GM18520 (cell line): Measurements from ENCODE around the gene RPH3AL.
"Not testable (repeated sequence)": the region's sequence is repeated elsewhere in the genome, so short reads cannot be mapped to it uniquely, and the experiment has no call there.

Source experiments
- ATAC-seq: cut with Tn5 transposase; IDR thresholded peaks from one replicate; pipeline ENCODE4 v1.9.1; 2021; ENCODE audit not compliant: unreplicated experiment

Gene RPH3AL

DNA sequence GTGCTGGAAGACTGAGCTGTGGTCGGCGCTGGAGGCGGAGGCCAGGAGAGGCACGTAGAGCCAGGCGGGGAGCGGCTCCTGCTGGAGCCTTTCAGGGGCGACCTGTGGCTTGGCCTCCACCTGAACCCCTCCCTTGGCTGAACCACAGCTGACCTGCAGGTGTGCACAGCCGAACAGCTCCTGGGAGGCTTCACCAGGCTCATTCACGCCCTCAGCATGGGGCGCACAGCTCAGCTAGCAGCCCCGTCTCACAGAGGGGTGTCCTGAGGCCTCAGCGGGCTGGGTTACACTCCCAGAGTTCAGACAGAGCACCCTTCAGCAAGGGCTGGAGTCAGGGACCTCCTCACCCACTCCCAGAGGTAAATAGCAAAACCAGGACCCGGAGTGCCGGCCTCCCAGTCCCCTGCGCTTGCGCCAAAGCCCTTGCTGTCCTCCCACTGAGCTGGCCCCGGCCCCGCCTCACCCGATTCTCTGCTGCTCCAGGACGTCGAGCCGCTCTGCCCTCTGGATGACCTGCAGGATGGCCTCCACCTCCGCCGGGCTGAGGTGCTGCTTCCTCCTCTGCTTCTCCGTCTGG, 31.7 kb downstream of the RPH3AL start:
- no peak for ATAC-seq

DNA sequence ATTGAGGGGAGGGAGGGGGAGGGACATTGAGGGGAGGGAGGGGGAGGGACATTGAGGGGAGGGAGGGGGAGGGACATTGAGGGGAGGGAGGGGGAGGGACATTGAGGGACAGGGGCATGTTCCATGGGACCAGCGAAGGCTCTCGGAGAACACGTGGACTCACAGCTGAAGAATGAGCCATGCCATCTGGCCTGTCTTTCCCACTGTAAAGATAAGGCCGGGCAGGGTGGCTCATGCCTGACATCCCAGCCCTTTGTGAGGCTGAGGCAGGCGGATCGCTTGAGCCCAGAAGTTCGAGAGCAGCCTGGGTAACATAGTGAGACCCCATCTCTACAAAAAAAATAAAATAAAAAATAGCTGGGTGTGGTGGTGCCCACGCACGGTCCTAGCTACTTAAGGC, 32.5 kb downstream of the RPH3AL start:
- ATAC-seq, result no peak

DNA sequence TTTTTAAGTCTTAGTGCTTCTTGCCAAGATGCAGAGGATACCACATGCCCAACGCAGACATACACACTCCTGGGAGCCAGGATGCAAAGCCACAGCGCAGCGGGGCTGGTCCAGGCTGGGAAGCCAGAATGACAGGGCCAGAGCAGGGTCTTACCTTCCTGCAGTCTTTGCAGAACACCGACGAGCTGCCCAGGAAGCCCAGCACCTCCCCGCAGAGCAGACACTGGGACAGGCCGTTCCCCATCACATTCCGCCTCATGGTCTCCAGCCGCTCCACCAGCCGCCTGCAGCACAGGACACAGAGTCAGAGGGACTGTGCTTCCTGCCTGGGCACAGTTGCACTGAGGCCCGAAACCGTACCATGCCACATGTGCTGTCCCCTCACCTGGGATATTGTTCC, 33.3 kb downstream of the RPH3AL start:
- no peak for ATAC-seq

DNA sequence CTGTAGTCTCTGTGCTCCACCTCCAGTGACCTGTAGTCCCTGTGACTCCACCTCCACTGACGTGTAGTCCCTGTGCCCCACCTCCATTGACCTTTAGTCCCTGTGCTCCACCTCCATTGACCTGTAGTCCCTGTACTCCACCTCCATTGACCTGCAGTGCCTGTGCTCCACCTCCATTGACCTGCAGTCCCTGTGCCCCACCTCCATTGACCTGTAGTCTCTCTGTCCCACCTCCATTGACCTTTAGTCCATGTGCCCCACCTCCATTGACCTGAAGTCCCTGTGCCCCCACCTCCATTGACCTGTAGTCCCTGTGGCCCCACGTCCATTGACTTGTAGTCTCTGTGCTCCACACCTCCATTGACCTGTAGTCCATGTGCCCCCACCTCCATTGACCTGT, 35.5 kb downstream of the RPH3AL start:
- not testable (repeated sequence) for ATAC-seq

DNA sequence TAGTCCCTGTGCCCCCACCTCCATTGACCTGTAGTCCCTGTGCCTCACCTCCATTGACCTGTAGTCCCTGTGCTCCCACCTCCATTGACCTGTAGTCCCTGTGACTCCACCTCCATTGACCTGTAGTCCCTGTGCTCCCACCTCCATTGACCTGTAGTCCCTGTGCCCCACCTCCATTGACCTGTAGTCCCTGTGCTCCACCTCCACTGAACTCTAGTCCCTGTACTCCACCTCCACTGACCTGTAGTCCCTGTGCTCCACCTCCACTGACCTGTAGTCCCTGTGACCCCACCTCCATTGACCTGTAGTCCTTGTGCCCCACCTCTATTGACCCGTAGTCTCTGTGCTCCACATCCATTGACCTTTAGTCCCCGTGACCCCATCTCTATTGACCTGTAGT, 37.2 kb downstream of the RPH3AL start:
- not testable (repeated sequence) for ATAC-seq

DNA sequence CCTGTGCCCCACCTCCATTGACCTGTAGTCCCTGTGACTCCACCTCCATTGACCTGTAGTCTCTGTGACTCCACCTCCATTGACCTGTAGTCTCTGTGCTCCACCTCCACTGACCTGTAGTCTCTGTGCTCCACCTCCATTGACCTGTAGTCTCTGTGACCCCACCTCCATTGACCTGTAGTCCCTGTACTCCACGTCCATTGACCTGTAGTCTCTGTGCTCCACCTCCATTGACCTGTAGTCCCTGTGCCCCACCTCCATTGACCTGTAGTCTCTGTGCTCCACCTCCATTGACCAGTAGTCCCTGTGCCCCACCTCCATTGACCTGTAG, 38.0 kb downstream of the RPH3AL start:
- not testable (repeated sequence) for ATAC-seq

DNA sequence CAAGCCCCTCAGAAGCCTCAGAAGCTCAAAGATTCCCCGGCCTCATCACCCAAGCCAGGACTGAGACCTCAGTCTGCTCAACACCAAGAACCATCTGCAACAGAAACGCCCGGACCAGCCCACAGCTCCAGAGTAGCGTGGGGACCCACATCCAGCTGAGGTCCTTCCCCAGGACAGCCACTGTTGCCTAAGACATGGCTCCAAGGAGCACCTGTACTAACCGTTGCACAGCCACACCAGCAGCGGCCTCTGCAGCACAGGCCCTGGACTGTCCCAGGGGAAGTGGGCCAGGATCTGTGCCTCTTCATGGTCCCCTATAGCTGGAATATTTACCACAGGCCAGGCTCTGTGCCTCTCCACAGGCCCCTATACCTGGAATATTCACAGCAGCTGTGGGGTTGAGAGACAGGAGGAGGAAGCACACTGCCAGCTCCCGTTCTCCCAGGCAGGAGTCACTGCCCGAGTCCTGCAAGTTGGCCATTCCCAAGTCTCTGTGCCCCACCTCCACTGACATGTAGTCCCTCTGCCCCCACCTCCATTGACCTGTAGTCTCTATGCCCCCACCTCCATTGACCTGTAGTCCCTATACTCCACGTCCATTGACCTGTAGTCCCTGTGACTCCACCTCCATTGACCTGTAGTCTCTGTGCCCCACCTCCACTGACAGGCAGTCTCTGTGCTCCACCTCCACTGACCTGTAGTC, 38.5 kb downstream of the RPH3AL start:
- ATAC-seq, result no peak

DNA sequence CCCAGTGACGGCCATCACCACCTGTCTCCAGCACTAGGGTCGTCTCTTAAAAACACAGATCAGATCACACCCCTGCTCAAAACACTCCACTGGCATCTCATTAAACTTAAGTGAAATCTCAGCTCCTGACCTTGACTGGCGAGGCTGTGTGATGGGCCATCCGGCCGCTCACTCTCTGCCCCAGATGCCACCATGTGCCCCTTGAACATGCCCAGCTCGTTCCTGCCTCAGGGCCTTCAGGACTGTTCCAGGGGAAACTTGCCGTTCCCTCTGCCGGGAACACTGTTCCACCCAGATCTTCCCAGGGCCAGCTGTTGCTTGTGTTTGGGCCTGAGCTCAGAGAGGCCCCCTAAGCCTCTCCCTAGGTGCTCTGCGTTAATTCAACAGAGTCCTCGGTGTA, 39.4 kb downstream of the RPH3AL start:
- ATAC-seq, result no peak

DNA sequence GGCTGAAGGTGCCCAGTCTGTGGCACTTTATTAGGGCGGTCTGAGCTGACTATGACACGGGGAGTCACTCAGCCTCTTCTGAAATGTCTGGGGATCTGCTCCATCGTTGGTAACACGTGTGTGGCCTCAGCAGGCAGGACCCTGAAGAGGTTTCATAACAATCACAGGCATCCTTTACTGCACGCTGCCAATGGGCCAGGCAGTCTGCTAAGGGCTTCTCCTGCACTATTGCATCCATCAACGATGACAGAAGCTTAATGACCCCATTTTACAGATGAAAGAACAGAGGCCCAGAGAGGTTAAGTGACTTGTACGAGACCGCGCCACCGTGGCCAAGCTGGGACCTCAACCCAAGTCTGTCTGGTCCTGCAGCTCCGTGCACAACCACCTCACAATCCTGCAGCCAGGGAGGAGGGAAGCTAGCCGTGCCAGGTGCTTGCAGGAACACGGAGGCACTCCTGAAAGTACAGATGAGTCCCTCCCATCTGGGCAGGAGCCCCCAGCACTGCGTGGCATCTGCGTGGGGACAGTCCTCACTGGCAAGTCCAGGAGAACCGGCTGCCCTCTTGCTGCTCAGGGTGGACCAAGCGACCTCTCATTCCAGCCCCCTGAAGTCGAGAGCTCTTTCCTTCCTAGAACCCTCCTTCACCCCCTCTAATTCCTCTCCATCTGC, 40.0 kb downstream of the RPH3AL start:
- no peak for ATAC-seq

DNA sequence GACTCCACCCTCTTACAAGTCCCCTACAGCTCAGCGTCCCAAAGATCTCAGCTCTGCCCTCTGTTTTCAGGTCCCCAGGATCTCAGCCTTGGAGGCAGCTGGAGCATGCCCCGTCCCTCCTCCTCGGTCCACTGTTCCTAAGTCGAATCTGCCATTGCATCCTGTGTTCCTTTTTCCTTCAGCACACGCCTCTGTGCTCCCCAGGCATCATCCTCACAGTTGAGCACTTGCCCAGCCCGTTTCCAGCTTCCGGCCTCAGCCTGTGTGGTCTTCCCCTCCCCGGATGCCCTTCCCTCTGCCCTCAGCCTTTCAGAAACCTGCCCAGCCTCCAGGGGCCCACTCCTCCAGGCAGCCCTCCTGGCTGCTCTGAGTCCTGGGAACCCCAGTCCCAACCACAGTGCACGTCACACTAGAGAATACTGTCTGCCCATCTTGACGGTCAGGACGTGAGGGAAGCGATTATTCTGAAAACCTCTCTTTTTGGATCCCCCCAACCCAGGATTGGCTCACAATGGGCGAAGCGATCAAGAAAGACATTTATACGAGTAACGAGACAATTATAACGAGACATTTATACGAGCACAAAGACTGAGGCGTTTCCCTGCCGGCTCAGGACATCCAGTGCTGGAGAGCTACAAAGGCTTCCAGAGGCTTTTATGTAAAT, 41.4 kb downstream of the RPH3AL start:
- ATAC-seq, result no peak

DNA sequence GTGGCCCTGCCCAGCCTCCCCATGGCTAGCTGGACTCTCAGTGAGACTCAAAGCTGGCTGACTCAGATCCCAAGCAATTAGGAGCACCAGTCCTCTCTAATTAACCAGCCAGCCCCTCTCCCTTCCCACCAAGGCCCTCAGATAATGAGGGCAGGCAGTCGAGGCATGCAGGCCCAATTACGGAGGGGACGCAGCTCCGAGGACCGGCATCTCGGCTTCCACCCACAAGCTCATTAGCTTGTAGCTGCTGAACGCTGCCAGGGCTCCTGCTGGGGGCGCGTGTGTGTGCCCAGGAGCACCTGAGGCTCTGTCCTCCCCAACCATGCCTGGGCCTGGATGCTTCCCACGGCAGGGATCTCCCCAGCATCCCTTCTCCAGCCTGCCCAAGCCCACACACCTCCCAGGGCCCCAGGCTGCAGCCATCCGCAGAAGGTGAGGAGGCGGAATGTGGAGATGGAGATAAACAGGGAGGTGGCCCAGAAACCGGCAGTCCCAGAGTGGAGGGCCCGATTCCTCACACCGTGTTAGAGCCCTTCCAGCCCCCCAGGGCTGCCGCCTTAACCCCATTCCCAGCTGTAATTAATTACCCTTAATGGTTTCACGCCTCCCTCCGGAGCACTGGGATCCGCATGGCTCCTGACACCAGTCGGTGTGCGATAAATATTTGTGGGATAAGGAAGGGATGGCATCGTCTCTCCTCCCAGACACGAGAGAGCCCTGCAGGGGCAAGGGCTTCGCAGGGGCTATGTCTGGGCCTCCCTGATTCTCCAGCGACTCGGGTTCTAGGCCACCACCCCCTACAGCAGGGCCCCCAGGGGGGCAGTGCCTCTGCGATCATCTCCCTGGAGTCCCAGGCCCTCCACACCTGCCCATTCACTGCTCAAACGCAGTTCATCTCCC, 42.2 kb downstream of the RPH3AL start:
- ATAC-seq, result no peak

DNA sequence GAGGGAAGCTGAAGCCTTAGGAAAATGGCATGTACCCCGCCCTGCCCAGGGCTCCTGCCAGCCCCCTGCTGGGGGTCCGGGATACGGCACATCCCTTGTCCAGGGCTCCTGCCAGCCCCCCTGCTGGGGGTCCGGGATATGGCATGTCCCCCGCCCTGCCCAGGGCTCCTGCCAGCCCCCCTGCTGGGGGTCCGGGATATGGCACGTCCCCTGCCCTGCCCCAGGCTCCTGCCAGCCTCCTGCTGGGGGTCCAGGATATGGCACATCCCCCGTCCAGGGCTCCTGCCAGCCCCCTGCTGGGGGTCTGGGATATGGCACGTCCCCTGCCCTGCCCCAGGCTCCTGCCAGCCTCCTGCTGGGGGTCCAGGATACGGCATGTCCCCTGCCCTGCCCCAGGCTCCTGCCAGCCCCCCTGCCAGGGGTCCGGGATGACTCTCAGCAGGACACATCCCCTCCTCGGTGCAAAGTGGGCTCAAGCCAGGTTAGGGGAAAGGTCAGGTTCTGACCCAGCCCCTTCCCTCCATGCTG, 43.2 kb downstream of the RPH3AL start:
- ATAC-seq, result no peak

DNA sequence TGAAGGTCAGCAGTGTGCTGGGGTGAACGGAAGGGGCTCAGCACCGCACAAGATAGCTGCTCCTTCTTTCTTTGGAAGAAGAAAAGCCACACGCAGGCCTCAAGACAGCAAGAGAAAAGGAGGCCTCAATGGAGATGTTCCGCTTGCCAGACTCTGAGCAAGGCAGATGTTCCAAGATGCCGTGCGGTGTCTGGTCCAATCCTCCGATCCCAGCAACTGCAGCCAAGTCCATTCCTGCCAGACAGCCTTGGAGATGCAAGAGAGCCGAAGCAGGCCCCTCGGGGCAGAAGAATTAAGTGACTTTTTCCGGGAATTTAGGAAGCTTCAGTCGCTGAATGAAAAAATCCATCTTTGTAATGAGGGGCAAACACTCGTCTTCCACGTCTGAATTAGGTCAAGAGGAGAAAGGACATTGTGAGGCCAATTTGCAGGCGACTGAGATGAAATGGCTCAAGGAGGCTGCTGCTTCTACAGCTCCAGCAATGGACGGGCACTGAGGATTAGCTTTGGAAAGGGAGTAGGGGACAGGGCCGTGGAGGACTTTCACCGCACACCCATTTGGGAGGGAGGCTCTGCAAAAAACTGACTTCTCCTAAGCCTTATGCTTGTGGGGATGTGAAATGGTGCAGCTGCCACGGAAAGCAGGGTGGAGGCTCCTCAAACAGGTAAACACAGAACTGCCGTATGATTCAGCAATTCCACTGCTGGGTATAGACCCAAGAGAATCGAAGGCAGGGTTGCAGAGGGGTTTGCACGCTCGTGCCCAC, 44.7 kb downstream of the RPH3AL start:
- no peak for ATAC-seq

DNA sequence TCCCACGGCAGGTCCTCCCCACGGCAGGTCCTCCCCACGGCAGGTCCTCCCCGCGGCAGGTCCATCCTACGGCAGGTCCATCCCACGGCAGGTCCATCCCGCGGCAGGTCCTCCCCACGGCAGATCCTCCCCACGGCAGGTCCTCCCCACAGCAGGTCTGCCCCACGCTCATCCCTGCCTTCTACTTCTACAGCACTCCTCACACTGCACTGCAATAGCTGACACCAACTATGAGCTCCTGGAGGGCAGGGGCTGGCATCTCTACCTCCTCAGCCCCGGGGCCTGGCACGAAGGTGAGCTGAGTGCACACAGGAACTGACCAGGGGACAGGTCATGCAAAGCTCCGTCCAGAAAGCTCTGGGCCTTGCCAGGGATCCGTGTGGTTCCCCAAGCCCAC, 45.3 kb downstream of the RPH3AL start:
- ATAC-seq, result no peak

DNA sequence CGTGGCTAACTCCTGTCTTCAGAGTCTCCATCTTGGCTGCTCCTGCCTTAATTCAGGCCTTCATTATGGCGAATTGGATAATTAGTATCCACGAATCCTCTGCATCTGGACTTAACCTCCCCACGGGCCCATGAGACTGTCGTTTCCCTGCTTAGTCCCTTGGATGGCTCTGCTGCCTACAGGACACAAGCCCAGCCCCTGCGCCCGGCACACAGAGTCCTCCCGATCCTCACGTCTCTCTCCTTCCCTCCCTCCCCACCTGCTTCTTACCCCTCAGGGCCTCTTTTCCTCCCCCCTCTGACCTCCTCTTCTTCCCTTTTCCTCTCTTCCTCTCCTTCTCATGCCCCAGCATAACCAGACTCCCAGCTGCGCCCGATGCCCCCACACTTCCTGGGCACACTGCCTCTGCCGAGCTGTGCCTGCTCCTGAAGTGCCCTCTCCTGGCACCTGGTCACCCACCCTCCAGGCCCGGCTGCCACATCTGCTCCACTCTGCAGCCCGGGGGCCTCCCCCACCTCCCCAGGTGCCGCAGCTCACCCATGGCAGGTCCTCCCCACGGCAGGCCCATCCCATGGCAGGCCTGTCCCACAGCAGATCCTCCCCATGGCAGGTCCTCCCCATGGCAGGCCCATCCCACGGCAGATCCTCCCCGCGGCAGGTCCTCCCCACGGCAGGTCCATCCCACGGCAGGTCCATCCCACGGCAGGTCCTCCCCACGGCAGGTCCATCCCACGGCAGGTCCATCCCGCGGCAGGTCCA, 45.9 kb downstream of the RPH3AL start:
- ATAC-seq, result no peak

DNA sequence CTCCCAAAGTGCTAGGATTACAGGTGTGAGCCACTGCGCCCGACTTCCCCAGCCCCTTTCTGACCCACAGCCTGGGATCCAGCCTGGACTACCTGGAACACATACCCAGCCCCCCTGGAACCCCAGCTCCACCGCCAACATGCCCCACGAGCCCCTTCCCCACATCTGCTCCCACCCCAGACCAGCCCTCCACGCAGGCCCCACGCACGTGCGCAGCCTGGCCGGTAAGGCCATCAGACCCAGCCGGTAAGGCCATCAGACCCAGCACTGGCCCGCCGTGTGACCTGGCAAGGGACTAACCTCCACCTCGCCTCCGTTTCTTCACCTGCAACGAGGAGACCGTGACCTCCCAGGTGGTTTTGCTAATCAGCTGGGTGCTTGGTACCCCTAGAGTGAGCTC, 46.5 kb downstream of the RPH3AL start:
- ATAC-seq, result no peak

DNA sequence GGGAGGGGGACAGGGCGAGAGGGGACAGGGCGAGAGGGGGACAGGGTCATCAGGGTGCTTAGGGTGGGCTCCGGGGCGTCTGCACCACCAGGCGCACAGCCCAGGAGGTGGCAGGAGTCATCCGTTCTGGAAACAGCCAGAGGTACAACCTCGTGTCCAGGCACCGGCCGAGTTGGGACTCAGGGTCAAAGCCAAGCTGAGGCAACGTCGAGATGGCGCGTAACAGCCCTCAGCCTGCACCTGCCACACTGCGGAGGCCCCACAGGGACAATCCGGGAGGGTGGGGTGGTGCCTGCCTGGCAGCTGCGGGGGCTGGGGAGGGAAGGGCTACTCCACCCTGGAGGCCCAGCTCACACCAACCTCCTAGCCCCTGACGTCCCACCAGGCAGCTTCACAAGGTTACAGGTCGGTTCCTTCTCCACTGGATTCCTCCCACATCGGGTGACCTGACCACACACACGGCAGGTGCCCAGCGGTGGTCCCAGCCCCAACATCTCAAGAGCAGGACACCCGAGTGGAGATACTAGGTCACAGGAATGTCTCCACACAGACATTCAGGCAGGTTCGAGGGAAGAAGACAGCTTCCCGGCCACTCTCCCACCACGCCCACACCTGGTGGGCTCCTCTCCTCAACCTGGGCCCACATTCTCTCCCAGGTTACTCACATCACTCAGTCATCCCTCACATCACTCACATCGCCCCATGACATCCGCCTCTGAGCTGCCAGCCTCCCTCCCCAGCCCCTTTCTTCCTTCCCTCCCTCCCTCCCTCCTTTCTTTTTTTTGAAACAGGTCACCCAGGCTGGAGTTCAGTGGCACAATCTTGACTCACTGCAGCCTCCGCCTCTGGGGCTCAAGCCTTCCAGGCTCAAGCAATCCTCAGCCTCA, 47.3 kb downstream of the RPH3AL start:
- no peak for ATAC-seq

DNA sequence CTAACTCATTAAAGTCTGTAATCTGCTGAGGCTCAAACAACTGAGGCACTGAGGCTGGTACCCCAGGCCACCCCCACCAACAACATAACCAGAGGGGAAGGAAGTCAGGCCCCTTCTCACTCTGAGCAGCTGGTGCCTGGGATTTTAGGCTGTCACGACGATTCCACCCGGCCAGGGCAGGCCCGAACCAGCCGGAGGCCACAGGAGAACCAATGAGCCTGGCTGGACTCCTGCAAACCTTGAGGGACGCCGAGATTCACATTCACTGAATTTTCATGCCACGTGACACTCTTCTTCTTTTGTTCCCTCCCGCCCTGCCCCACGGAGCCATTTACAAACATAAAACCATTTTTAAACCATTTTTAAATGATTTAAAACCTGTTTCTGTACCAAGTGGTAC, 48.1 kb downstream of the RPH3AL start:
- ATAC-seq, result no peak
